ENCODE measurements around the gene PRAMEF10.
"Not testable (repeated sequence)": the region's sequence is repeated elsewhere in the genome, so short reads cannot be mapped to it uniquely, and the experiment has no call there.

The PRAMEF10 gene, protein sequence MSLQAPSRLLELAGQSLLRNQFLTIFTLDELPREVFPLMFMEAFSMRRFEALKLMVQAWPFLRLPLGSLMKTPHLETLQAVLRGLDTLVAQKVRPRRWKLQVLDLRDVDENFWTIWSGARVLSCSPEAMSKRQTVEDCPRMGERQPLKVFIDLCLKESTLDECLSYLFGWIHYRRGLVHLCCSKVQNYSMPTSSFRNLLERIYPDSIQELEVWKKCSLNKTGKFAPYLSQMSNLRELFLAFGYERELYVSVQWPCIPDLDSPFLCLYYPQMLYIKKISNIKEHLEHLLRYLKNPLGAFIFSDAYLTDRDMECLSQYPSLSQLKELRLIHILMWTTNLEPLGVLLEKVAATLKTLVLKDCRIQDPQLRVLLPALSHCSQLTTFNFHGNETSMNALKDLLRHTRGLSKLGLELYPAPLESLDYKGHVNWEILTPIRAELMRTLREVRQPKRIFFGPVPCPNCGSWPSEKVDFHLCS

DNA sequence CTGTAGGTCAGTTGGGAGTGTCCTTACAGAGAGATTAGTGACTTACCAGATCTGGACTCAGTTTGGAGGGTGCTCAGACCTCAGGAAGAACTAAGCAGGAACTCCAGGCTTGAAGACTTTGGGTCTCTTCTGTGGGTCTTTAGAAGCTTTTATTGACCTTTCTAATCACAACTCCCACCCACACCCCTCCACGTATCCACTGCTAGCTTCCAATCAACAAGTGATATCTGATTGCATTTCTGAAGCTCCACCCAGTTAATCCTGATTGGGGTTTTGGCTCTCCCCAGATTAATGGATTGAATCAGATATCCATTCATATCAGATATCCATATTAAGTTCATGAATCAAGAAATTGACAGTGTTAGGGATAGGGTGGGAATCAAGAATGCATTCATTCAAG, at the start of gene PRAMEF10:
Gene PRAMEF10, minus strand, starts transcription at position 101 of the 400 bp plus-strand sequence. CDS start 2,423 bp downstream, outside the sequence.
- DNase-seq (ENCODE audit: low read depth in 2 of 2), result not testable (repeated sequence)

DNA sequence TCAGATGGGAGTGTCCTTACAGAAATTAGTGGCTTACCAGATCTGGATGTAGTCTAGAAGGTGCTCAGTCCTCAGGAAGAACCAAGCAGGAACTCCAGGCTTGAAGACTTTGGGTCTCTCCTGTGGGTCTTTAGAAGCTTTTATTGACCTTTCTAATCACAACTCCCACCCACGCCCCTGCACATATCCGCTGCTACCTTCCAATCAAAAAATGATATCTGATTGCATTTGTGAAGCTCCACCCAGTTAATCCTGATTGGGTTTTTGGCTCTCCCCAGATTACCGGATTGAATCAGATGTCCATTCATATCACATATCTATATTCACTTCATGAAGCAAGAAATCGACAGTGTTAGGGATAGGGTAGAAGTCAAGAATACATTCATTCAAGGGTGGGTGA, 49.4 kb upstream of the PRAMEF10 start, which contains the start of gene PRAMEF6:
Gene PRAMEF6, minus strand, starts transcription at position 101 of the 400 bp plus-strand sequence. CDS start 5,062 bp downstream, outside the sequence.
- DNase-seq (ENCODE audit: low read depth in 2 of 2), result not testable (repeated sequence)

DNA sequence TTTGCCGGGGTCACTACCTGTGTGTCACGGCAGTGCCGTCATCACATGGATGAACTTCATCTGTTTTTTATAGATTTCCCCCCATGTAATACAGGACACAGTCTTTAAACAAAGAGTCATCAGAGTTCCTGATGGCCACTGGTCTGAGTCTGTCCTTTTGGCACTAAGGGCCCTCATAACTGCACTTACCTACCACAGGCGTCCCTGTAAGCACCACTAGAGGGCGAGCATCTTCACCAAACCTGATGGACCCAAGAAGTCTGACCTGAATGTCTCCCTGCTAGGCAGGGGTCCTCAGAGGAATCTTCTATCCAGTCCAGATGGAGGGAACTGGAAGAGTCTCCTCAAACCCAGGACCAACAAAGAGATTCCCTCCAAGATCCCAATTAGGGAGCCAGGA, 26.3 kb upstream of the PRAMEF10 start:
- DNase-seq (ENCODE audit: low read depth in 2 of 2), result not testable (repeated sequence)

DNA sequence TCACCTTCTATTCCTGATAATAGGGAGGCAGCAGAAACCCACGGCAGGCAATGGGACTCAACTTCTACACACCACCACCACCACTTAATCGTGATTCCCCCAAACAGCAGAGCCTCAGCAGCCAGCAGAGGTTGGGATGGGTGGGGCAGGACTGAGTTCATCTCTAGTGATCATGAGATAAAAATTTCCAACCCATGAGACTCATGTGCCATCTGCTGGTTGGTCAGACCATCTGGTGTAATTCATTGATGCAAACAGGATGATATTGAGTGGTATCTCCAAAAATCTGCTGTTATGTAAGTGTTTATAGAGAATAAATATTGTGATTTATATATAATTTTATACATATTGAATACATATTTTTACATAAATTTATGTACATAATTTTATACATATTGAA, 23.7 kb upstream of the PRAMEF10 start:
- DNase-seq (ENCODE audit: low read depth in 2 of 2), result not testable (repeated sequence)

DNA sequence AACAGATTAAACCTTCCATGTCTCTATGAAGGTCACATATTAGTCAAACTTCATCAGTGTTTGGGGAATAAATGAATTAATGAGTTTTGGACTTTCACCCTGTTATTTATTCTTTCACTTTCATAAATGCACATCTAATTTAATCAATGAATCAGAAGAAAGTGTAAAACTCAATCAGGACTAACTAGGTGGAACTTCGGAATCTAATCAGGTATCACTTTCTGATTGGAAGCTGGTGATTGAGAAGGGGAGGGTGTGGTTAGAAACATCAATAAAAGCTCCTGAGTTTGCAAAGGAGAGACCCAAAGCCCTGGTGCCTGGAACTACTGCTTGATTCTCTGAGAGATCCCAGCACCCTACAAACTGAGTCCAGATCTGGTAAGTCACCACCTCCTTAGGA, 18.2 kb upstream of the PRAMEF10 start, which contains the start of gene PRAMEF7:
Gene PRAMEF7, plus strand, starts transcription at position 301 of the 400 bp plus-strand sequence. CDS start 1,083 bp downstream, outside the sequence.
- DNase-seq (ENCODE audit: low read depth in 2 of 2), result not testable (repeated sequence)

DNA sequence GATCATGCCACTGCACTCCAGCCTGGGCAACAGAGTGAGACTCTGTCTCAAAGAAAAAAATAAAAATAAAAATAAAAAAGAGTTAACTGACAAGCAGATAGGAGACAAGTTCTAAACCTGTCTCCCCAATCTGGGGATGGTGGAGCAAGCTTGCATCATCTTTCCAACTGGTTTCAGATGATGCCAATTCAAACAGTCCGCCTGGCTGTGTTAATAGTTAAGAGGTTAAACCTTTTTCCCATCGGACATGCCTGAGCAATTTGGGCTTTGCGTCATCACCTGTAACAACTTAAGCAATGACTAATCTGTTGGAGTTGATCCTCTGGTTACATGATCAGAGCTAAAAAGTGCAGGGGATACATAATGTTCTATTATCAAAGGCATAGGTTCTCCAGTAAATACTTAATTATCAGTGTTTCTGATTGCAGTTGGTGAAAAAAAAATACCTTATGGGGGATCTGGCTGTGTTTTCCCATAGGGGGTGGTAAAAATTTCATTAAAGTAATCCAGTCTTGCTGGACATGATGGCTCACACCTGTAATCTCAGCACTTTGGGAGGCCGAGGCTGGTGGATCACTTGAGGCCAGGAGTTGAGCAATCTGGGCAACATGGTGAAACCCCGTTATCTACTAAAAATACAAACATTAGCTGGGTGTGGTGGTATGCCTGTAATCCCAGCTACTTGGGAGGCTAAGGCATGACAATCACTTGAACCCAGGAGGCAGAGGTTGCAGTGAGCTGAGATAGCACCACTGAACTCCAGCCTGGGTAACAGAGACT, 5.9 kb upstream of the PRAMEF10 start:
- DNase-seq (ENCODE audit: low read depth in 2 of 2), result not testable (repeated sequence)

DNA sequence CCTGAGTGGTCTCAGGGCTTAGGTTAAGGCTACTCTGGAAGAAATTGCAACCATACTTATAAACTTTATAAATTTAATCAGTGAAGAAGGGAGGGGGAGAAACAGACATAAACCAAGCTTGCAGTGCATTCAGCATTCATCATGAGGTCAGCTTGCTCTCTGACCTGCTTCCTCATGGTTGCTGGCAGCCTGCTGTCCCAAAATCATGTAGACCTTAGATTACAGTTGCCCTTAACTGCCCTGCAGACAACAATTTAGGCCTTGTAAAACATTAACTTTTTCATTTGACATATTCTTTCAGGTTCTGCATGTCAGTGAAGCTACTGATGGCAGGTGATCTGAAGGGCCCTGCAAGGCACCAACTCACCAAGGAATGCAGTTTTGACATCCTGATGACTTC, 1.1 kb upstream of the PRAMEF10 start:
- not testable (repeated sequence) for DNase-seq (ENCODE audit: low read depth in 2 of 2)

DNA sequence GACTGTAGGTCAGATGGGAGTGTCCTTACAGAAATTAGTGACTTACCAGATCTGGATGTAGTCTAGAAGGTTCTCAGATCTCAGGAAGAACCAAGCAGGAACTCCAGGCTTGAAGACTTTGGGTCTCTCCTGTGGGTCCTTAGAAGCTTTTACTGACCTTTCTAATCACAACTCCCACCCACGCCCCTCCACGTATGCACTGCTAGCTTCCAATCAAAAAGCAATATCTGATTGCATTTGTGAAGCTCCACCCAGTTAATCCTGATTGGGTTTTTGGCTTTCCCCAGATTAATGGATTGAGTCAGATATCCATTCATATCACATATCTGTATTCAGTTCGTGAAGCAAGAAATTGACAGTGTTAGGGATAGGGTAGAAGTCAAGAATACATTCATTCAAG, 12.0 kb downstream of the PRAMEF10 start, which contains the start of gene PRAMEF4:
Gene PRAMEF4, minus strand, starts transcription at position 101 of the 400 bp plus-strand sequence. CDS start 2,807 bp downstream, outside the sequence.
- not testable (repeated sequence) for DNase-seq (ENCODE audit: low read depth in 2 of 2)

DNA sequence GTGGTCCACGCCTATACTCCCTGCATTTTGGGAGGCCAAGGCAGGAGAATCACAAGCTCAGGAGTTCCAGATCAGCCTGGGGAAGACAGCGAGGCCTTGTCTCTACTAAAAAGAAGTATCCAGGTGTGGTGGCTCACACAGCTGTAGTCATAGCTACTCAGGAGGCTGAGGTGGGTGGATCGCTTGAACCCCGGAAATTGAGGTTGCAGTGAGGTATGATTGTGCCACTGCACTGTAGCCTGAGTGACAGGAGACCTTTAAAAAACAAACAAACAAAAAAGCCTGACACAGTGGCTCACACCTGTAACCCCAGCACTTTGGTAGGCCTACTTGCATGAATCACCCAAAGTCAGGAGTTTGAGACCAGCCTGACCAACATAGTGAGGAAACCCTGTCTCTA, 19.6 kb downstream of the PRAMEF10 start:
- not testable (repeated sequence) for DNase-seq (ENCODE audit: low read depth in 2 of 2)

DNA sequence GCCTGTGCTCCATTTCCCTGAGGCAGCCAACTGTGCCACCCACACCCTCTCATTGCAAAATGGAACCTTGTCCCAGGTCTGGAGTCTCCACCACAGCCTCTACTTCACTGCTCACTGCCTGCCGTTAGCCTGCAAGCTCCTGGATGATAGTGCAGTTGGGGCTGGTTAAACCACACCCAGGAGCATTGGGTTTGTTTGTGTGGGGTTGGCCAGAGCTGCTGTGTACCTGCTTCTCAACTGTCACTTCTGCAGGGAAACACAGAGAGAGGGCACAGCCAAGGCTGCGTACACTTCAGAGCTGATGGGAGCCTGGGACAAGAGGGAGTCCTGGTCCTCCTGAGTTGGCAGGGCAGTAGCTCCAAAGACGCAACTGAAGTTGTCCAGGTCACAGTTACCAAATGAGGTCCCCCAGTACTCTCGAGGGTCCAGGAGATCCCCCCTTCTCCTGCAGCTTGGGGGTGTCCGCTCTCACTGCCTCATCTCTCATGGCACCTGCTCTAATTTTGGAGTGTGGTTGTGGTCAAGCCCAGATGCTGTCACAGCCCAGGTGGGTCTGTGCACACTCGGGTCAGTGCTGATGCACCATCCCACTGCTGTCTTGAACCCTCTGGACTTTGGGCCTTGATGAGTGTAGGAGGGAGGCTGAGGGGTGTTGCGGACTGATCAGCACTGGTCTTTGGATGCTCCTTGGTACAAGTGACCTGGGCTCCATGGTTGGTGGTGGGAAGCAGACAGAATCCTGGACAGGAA, 34.8 kb downstream of the PRAMEF10 start:
- not testable (repeated sequence) for DNase-seq (ENCODE audit: low read depth in 2 of 2)

DNA sequence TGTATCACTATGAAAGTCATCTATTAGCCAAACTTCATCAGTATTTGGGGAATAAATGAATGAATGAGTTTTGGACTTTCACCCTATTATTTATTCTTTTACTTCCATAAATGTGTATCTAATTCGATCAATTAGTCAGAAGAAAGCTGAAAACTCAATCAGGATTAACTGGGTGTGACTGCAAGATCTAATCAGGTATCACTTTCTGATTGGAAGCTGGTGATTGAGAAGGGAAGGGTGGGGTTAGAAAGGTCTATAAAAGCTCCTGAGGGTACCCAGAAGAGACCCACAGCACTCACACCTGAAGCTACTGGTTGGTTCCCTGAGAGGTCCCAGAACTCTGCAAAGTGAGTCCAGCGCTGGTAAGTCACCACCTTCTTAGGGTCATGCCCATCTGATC, 41.3 kb downstream of the PRAMEF10 start, which contains the start of gene PRAMEF2:
Gene PRAMEF2, plus strand, starts transcription at position 301 of the 400 bp plus-strand sequence. CDS start 1,924 bp downstream, outside the sequence.
- DNase-seq (ENCODE audit: low read depth in 2 of 2), result not testable (repeated sequence)

DNA sequence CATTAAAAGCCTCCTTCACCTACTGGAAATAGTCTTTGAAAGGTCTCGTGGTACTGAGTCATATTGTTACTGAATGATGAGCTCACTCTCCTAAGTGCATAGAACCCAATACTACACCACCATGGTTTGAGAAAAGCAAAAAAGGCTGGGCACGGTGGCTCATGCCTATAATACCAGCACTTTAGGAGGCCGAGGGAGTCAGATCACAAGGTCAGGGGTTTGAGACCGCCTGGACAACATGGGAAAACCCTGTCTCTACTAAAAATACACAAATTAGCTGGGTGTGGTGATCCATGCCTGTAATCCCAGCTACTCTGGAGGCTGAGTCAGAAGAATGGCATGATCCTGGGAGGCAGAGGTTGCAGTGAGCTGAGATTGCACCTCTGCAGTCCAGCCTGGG, 46.3 kb downstream of the PRAMEF10 start:
- no peak for DNase-seq (ENCODE audit: low read depth in 2 of 2)

DNA sequence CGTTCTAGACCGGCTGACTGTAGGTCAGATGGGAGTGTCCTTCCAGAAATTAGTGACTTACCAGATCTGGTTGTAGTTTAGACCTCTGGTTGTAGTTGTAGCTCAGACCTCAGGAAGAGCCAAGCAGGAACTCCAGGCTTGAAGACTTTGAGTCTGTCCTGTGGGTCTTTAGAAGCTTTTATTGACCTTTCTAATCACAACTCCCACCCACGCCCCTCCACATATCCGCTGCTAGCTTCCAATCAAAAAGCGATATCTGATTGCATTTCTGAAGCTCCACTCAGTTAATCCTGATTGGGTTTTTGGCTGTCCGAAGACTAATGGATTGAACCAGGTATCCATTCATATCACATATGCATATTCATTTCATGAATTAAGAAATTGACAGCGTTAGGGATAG, 49.5 kb downstream of the PRAMEF10 start, which contains the start of gene HNRNPCL1:
Gene HNRNPCL1, minus strand, starts transcription at position 101 of the 400 bp plus-strand sequence. CDS start 431 bp downstream, outside the sequence.
- DNase-seq (ENCODE audit: low read depth in 2 of 2), result not testable (repeated sequence)
